Lower lobe of right lung (tissue), 2 donors: ENCODE data around the gene TXNDC11. TPM values are rescaled to one million over a fixed set of nuclear protein-coding genes. Genes with fewer than 3 reads are reported as not detected.

ENCODE experiments used
- ATAC-seq, 2 donors: fragments of 200-7000 bp; cut with Tn5 transposase; one replicate each; pipeline ENCODE4 v1.9.1; 2020 to 2022; ENCODE audit warnings: mild to moderate bottlenecking in 2 of 2, moderate library complexity in 2 of 2
- DNase-seq: peaks from one replicate; pipeline ENCODE4 v3.0.0-alpha.2; 2020
- H3K27ac ChIP-seq: fragments of 200-600 bp; one replicate; pipeline ENCODE4 v1.8.0; 2022
- H3K27me3 ChIP-seq: fragments of 200-600 bp; one replicate; pipeline ENCODE4 v1.8.0; 2022; ENCODE audit warnings: low read depth
- H3K36me3 ChIP-seq: fragments of 200-600 bp; one replicate; pipeline ENCODE4 v1.8.0; 2022; ENCODE audit warnings: mild to moderate bottlenecking
- H3K4me1 ChIP-seq: fragments of 200-600 bp; one replicate; pipeline ENCODE4 v1.8.0; 2022
- H3K4me3 ChIP-seq: fragments of 200-600 bp; one replicate; pipeline ENCODE4 v1.8.0; 2022; ENCODE audit warnings: mild to moderate bottlenecking
- H3K9me3 ChIP-seq: fragments of 200-600 bp; one replicate; pipeline ENCODE4 v1.8.0; 2022
- CTCF ChIP-seq: fragments of 200-600 bp; IDR thresholded peaks from one replicate; pipeline ENCODE4 v1.8.0; 2022; ENCODE audit warnings: antibody characterized with exemption, mild to moderate bottlenecking
- intact Hi-C: fragments of 100-400 bp; cut with DNase I; formaldehyde crosslinking; loops from one replicate; pipeline ENCODE4 v1.11.0; 2022
- total RNA-seq: library from RNA; stranded (reverse); fragmentation: NEBNext Ultra II Directional; extraction: Animal tissue kit (Norgen Biotek cat#: 25700); gene quantifications from one replicate; pipeline ENCODE4 v1.2.1, GENCODE V29; 2021
- donor health status: DM: no; HTN: yes; CAD: no; lungs with severe emphysema.

TXNDC11 gene
- total RNA-seq, 1 donor from 2014 or later, result 88.2 TPM

DNA sequence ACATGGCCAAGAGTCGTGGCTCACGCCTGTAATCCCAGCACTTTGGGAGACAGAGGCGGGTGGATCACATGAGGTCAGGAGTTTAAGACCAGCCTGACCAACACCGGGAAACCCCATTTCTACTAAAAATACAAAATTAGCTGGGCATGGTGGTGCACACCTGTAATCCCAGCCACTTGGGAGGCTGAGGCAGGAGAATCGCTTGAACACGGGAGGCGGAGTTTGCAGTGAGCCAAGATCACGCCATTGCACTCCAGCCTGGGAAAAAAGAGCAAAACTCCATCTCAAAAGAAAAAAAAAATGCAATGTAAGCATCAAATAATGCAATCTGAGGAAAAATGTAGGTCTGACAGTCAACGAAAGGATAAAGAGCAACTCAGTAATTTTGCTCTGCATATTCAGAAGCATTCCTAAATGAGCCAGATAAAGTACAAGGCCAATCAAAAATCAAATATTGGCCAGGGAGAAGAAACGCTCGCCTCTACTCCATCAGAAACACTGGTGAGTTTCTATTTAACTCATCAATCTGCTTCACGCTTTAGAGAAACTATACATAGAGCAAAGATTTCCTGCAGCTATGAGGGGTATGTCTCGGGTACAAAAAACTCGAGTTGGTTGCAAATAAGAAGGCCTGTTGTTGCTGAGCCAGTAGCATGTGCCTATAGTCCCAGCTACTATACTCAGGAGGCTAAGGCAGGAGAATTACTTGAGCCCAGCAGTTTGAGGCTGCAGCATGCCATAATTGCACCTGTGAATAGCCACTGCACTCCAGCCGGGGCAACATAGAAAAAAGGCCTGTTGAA lies 3.7 kb downstream of the TXNDC11 start:
- no peaks in the 10 kb centered on the region for H3K27me3 ChIP-seq
- H3K4me1 ChIP-seq, result peaks cover 76% of the 10 kb centered on the region
- no peak for TF ChIP-seq CTCF
- DNase-seq (no peak), ATAC-seq (no peak)
- H3K9me3 ChIP-seq, result no peaks in the 10 kb centered on the region
- H3K4me3 ChIP-seq, result peak overlapping the region; percentile 93
- no peak overlapping the region for H3K27ac ChIP-seq
- intact Hi-C loops, result no loop called here
- H3K36me3 ChIP-seq, result peaks cover 49% of the 10 kb centered on the region

GRCh38 chr16:11737713-11738112 lies 4.9 kb downstream of the TXNDC11 start:
- H3K27ac ChIP-seq, result no peak overlapping the region
- H3K36me3 ChIP-seq, result peaks cover 62% of the 10 kb centered on the region
- DNase-seq (no peak), ATAC-seq (no peak)
- H3K4me1 ChIP-seq, result peaks cover 80% of the 10 kb centered on the region
- no peak overlapping the region for H3K4me3 ChIP-seq
- no peaks in the 10 kb centered on the region for H3K9me3 ChIP-seq
- TF ChIP-seq CTCF, result no peak
- intact Hi-C loops, result no loop called here
- no peaks in the 10 kb centered on the region for H3K27me3 ChIP-seq

GRCh38 chr16:11736903-11737302 lies 5.8 kb downstream of the TXNDC11 start:
- TF ChIP-seq CTCF, result no peak
- H3K27ac ChIP-seq, result no peak overlapping the region
- intact Hi-C loops, result no loop called here

GRCh38 chr16:11735787-11736186 lies 6.9 kb downstream of the TXNDC11 start:
- Histone ChIP-seq H3K4me1 (peaks cover 90% of the 10 kb centered on the region), H3K27ac (no peak overlapping the region), H3K27me3 (no peaks in the 10 kb centered on the region), H3K36me3 (peaks cover 81% of the 10 kb centered on the region), H3K4me3 (no peak overlapping the region), H3K9me3 (no peaks in the 10 kb centered on the region)
- no peak for ATAC-seq
- no peak for DNase-seq
- TF ChIP-seq CTCF, result no peak
- intact Hi-C loops, result no loop called here

More at GRCh38 chr16:11736903-11737302, 5.8 kb downstream of the TXNDC11 start:
- ATAC-seq (no peak), DNase-seq (no peak)
- Histone ChIP-seq H3K36me3 (peaks cover 70% of the 10 kb centered on the region), H3K4me1 (peaks cover 87% of the 10 kb centered on the region), H3K27me3 (no peaks in the 10 kb centered on the region), H3K4me3 (no peak overlapping the region), H3K9me3 (no peaks in the 10 kb centered on the region)

- H3K4me3 ChIP-seq, result no peak overlapping the region
- H3K27ac ChIP-seq, result peak overlapping the region; percentile 34
- intact Hi-C loops, result no loop called here
- no peaks in the 10 kb centered on the region for H3K27me3 ChIP-seq
- DNase-seq, result no peak
- peaks cover 89% of the 10 kb centered on the region for H3K4me1 ChIP-seq
- H3K9me3 ChIP-seq, result no peaks in the 10 kb centered on the region
- H3K36me3 ChIP-seq, result peaks cover 92% of the 10 kb centered on the region
- ATAC-seq, result peak; percentile 18 to 53
- TF ChIP-seq CTCF, result no peak
Observed at GRCh38 chr16:11734653-11735043, 8.0 kb downstream of the TXNDC11 start.
